Measurements from ENCODE around the gene RXRA.

Gene RXRA

DNA sequence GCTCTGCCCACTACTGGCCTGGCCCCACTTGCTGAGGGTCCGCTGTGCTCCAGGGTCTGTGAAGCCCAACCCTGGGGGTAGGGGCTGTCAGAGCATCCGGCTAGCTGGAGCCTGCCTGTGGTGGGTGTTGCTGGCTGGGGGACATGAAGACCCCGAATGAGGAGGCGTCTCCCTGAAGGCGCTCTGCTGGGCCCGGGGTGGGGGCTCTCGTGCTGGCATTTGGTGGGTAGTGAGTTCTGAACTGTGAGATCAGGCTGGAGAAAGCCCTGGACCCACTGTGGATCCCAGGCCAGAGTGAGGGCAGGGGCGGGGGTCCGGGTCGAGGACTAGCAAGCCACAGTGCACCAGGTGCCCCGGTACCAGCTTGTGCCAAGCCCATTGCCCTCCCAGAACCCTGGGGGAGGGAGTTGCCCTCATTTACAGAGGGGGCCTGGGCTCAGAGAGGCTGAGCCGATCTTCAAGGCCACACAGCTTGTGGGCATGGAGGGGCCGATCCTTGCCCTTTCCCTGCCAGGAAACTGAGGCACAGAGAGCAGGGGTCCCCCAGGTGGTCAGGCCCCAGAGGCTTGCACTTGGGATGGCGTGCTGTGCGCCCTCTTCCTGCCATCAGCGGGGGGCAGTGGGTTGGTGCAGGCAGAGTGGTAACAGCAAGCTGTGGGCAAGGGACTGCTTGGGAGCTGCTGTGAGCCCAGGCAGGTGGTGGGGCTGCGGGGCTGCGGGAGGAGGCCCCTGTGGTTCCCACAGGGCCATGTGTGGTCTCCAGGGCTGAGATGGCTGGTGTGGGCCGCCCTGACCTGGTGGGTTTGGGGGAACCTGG lies 15.9 kb downstream of the RXRA start:
- Histone ChIP-seq H3K4me1 (ENCODE audit: insufficient read depth, low read length) (no peaks in the 10 kb centered on the region), H3K9me3 (ENCODE audit: insufficient read depth, low read length, severe bottlenecking) (no peaks in the 10 kb centered on the region), H3K79me2 (ENCODE audit: insufficient read depth, low read length) (peaks cover 2% of the 10 kb centered on the region; the same call in 1 of the 2 replicates), H3K36me3 (ENCODE audit: insufficient read depth, low read length) (no peaks in the 10 kb centered on the region), H4K20me1 (ENCODE audit: insufficient read depth, low read length) (peaks cover 82% of the 10 kb centered on the region), H2AFZ (ENCODE audit: low read depth, low read length) (no peak overlapping the region), H3K27me3 (ENCODE audit: insufficient read depth, low read length, poor library complexity) (no peaks in the 10 kb centered on the region), H3K27ac (ENCODE audit: low read length) (no peak overlapping the region), H3K9ac (ENCODE audit: low read depth, low read length) (no peak overlapping the region), H3K4me3 (ENCODE audit: low read depth in 1 of 2, low read length in 2 of 2) (no peak overlapping the region), H3K4me2 (ENCODE audit: insufficient read depth, low read length) (no peak overlapping the region)
- ATAC-seq (ENCODE audit: insufficient read depth, low read depth) (no peak), DNase-seq (no peak)
- TF ChIP-seq, protein P1, sequence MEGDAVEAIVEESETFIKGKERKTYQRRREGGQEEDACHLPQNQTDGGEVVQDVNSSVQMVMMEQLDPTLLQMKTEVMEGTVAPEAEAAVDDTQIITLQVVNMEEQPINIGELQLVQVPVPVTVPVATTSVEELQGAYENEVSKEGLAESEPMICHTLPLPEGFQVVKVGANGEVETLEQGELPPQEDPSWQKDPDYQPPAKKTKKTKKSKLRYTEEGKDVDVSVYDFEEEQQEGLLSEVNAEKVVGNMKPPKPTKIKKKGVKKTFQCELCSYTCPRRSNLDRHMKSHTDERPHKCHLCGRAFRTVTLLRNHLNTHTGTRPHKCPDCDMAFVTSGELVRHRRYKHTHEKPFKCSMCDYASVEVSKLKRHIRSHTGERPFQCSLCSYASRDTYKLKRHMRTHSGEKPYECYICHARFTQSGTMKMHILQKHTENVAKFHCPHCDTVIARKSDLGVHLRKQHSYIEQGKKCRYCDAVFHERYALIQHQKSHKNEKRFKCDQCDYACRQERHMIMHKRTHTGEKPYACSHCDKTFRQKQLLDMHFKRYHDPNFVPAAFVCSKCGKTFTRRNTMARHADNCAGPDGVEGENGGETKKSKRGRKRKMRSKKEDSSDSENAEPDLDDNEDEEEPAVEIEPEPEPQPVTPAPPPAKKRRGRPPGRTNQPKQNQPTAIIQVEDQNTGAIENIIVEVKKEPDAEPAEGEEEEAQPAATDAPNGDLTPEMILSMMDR (IDR thresholded peaks at IDR 0.05; ENCODE audit: borderline replicate concordance, extremely low read depth, low read length, poor library complexity, severe bottlenecking), result no peak
- TF ChIP-seq EZH2 (IDR thresholded peaks at IDR 0.05; ENCODE audit: borderline replicate concordance, low read depth, low read length, severe bottlenecking), result no peak

DNA sequence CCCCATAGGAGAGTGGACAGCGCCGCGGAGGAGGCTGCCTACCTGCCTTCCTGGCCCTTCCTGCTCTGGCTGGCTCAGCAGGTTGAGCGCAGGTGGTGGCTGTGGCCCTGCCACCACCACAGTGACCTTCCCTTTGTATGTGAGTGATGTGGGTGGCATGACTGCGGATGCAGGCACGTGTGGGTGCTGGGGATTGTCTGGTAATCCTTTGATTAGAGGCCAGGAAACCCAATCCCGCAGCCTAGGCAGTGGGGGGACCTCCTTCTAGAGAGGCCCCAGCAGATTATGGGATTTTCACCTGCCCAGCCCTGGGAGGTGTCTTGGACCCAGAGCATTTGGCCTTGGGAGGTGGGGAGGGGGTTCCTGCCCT lies 16.5 kb downstream of the RXRA start:
- Histone ChIP-seq H3K79me2 (ENCODE audit: insufficient read depth, low read length) (peaks cover 2% of the 10 kb centered on the region; the same call in 1 of the 2 replicates), H3K9ac (ENCODE audit: low read depth, low read length) (no peak overlapping the region), H3K27ac (ENCODE audit: low read length) (no peak overlapping the region), H3K36me3 (ENCODE audit: insufficient read depth, low read length) (no peaks in the 10 kb centered on the region), H3K27me3 (ENCODE audit: insufficient read depth, low read length, poor library complexity) (no peaks in the 10 kb centered on the region), H4K20me1 (ENCODE audit: insufficient read depth, low read length) (peaks cover 82% of the 10 kb centered on the region), H2AFZ (ENCODE audit: low read depth, low read length) (no peak overlapping the region), H3K4me3 (ENCODE audit: low read depth in 1 of 2, low read length in 2 of 2) (no peak overlapping the region), H3K4me2 (ENCODE audit: insufficient read depth, low read length) (no peak overlapping the region), H3K4me1 (ENCODE audit: insufficient read depth, low read length) (no peaks in the 10 kb centered on the region), H3K9me3 (ENCODE audit: insufficient read depth, low read length, severe bottlenecking) (no peaks in the 10 kb centered on the region)
- no peak for ATAC-seq (ENCODE audit: insufficient read depth, low read depth)
- DNase-seq, result no peak
- TF ChIP-seq, protein P1 (IDR thresholded peaks at IDR 0.05; ENCODE audit: borderline replicate concordance, extremely low read depth, low read length, poor library complexity, severe bottlenecking), result no peak

- ATAC-seq (ENCODE audit: insufficient read depth, low read depth) (no peak), DNase-seq (no peak)
- TF ChIP-seq, protein P1 (IDR thresholded peaks at IDR 0.05; ENCODE audit: borderline replicate concordance, extremely low read depth, low read length, poor library complexity, severe bottlenecking), result no peak
- no peak for TF ChIP-seq EZH2 (IDR thresholded peaks at IDR 0.05; ENCODE audit: borderline replicate concordance, low read depth, low read length, severe bottlenecking)
- Histone ChIP-seq H3K9me3 (ENCODE audit: insufficient read depth, low read length, severe bottlenecking) (no peaks in the 10 kb centered on the region), H3K4me1 (ENCODE audit: insufficient read depth, low read length) (no peaks in the 10 kb centered on the region), H3K36me3 (ENCODE audit: insufficient read depth, low read length) (no peaks in the 10 kb centered on the region), H3K27ac (ENCODE audit: low read length) (no peak overlapping the region), H2AFZ (ENCODE audit: low read depth, low read length) (no peak overlapping the region), H3K27me3 (ENCODE audit: insufficient read depth, low read length, poor library complexity) (no peaks in the 10 kb centered on the region), H3K4me3 (ENCODE audit: low read depth in 1 of 2, low read length in 2 of 2) (no peak overlapping the region), H3K4me2 (ENCODE audit: insufficient read depth, low read length) (no peak overlapping the region), H3K79me2 (ENCODE audit: insufficient read depth, low read length) (peaks cover 2% of the 10 kb centered on the region; the same call in 1 of the 2 replicates), H3K9ac (ENCODE audit: low read depth, low read length) (no peak overlapping the region), H4K20me1 (ENCODE audit: insufficient read depth, low read length) (peaks cover 87% of the 10 kb centered on the region)
Observed at GRCh38 chr9:134343637-134344036, 17.4 kb downstream of the RXRA start.
